Ramos (cell line): ENCODE results near the gene RBBP9.
"Not testable (repeated sequence)": the region's sequence is repeated elsewhere in the genome, so short reads cannot be mapped to it uniquely, and the experiment has no call there.

ENCODE experiments used
- in situ Hi-C: fragments of 300-500 bp; cut with MboI; formaldehyde crosslinking; loops from one replicate; pipeline ENCODE4 v1.14.3; 2022; ENCODE audit warnings: low sequenced_read_pairs; ENCODE audit not compliant: unreplicated experiment

RBBP9 gene

DNA sequence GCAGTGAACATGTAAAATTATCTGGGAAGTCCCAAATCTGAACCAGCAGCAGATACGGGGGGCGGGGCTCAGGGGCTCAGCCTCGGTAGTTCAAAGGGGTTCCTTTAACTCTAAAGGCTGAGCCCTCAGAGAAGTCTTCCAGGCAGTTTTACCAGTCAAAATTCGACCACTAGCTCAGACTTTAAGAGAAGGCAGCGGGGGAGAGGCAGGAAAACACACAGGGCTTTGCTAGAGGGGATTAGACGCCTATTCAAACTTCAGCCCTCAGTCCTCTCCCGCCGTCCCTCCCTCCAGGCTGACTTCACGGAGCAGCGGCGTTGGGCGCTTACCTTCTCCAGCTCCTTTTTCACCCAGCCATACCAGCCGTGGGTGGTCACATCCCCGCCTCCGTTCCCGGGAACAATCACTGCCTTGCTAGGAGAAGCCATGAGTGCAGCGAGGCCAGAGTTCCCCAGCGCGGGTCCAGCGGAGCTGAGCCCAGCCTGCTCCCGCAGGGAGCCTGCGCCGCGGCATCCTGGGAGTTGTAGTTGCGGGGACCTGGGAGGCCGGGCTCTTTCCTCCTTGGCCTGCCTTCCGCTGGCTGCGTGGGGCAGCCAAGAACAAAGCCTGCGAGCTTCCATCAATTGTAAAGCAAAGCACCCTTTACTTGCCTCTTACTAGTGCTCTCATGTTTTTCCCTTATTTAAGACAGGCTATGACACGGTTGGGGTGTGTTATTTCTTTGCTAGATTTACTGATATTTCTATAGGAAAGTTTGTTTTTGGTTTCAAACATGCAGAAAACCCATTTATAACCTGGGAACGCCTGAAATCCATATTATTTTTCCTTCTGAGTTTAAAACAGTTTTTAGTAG lies at the start of gene RBBP9:
RBBP9 (minus strand) TSS at position 486 of the 853 bp plus-strand sequence; CDS start at position 428, 58 bp downstream.
- in situ Hi-C loops: no loop called here

DNA sequence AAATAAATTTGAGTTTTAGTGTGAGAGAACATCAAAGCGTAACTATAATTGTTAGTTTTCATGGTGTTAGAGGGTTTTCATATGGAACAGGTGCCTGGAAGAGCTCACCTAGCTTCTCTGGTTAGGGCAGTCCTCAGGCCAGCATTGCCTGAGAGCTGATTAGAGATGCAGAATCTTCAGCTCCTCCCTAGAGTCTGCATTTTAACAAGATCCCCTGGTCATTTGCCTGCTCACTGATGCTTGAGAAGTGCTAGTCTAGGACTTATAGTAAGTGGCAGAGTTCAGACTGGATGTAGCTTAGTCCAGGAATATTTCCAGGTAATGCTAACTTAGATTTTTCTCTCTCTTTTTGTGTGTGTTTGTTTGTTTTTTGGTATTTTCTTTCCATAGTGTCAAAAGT lies 48.5 kb upstream of the RBBP9 start:
- in situ Hi-C loops: no loop called here

DNA sequence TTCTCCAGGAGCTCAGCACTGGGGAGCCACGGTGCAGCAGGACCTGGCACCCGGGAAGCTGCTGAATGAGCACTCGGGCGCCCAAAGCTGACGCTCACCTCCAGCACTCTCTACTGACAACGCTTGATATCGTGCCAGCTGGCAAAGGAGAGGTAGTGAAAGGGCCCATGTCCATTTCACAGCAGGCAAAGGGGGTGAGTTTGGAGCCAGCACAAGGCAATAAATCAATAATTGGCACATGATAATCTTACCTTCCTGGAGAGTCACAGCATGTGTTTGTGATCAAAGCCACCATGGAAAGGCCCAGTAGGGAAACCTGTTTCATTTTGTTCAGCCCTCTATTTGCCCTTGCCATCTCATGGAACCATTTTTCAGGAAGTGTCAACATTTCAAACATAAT lies 46.9 kb upstream of the RBBP9 start:
- in situ Hi-C loops: no loop called here

DNA sequence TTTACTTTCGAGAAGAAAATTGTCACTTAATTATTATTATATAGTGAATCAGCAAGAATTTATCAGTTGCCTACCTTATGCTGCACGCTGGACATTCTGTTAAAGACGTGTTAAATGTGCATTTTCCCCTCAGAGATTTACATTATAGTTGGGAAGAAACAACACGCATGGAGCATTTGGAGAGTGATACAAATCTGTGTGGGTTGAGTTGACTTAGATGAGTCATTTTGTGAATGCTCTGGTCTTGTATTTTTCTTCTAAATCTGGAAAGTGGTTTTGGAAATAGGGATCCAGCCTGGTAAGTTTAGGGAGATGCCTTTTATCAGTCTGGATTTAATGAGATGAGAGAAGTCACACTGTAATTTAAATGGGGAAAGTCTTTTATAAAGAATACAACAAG lies 46.2 kb upstream of the RBBP9 start:
- in situ Hi-C loops: no loop called here

DNA sequence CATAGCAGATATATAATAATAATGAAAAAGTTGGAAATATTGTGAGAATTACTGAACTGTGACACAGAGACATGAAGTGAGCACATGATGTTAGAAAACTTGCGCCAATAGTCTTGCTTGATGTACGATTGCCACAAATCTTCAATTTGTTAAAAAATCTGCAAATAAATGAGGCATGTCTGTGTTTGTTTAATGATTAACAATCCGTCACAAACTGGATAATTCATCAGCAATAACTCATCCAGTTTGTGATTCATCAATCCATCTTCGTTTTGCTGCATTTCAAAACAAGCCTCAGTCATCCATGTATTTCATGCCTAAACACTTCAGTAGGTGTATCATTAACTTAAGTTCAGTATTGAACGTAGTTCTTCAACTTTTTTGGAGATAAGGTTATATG lies 44.7 kb upstream of the RBBP9 start:
- in situ Hi-C loops: no loop called here

DNA sequence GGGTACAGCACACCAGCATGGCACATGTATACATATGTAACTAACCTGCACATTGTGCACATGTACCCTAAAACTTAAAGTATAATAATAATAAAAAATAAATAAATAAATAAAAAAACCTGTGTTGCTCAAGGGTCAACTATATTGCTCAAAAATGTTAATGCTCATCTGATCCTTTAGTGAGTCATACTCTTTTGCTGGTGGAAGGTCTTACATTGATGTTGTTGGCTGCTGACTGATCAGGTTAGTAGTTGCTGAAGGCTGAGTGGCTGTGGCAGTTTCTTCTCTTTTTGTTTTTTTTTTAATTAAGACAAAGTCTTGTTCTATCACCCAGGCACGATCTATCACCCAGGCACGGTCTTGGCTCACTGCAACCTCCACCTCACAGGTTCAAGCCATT lies 40.6 kb upstream of the RBBP9 start:
- in situ Hi-C loops: no loop called here

DNA sequence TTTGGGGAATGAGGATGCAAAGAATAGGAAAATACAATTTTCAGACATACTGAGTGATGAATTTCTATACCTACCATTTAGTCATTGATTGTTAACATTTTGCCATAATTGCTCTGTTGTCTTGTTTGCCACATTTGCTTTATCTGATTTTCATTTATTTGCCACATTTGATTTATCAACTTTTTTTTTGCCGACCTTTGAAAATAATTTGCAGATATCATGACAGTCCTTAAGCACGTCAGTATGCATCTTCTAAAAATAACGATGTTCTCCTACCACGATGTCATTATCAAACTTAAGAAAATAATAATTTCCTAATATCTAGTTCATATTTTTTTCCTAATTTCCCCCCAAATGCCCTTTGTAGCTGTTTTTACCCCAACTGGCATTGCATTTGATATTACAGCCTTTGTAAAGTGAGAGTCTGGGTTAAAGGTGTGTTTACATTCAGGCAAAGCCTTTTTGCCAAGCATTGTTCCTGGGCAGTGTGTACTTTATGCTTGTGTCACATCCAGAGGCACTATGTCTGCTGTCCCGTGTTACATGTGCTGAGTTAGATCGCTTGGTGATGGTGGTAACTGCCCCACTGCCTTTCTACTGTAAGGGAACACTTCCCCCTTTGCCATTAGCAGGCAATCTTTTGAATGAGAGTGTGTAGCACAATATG lies 37.1 kb upstream of the RBBP9 start:
- in situ Hi-C loops: no loop called here

DNA sequence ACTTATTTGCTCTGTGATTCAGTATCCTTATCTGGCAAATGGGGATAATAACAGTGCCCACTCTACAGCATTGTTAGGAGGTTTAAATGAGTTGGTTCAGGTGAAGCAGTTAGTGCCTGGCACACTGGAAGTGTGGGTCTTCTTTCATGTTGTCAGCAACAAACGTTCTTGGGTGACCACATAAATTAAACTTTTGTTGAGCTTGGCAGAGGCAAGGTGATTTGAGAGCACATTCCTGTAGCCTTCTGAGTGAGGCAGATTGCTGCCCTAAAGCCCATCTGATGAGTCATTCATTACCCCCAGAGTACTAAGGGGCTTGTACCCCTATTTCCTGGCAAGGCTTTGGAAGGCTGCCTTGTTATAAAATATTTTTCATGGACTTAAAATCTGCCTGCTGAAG lies 36.5 kb upstream of the RBBP9 start:
- in situ Hi-C loops: no loop called here

DNA sequence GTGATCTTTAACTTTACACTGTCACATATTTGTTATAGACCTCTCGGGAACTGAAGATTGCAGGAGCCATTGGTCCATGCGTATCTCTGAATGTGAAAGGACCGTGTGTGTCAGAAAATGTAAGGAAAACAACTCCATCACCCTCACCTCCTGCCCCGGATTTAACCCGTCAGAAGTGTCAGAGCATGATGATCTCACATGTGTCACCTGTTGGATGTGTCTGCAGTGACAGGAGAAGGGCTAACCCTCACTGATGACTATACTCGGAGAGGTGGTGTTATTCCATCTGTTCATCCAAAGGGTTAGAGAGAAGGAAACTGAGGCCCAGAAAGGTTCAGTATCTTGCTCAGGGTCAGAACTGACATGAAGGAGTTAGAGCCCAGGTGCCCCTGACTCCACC lies 35.6 kb upstream of the RBBP9 start:
- in situ Hi-C loops: no loop called here

DNA sequence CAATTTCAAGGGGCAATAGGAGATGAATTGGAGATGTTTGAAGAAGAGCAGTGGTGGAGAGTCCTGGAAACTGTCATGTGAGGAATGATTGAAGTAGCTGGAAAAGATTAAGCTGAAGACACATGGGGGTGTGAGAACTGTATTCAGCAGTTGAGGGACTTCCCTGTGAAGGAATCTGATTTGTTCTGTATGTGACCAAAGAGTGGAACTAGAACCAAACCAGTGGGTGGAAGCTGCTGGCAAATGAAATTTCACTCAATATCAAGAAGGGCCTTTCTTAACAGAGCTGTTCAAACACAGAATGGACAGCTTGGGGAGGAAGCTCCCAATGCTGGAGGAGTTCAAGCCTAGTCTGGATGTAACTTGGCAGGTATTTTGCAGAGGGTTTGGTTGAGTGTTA lies 32.0 kb upstream of the RBBP9 start:
- in situ Hi-C loops: no loop called here

DNA sequence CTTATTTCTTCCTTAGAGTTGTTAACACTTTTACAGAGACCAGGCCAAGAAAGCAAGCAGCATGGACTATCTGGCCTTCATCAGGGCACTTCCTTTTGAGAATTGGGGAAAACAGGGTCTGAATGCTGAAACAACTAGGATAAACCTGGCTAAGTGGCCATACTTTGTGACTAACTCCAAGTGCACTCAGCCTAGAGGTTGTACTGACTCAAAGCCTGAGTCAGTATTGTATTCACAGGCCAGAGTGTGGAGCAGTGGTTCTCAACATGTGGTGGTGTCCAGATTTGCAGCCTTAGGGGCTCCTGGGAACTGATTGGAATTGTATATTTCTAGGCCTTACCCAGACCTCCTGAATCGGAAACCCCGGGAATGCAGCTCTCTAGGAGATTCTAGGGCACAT lies 30.8 kb upstream of the RBBP9 start:
- in situ Hi-C loops: no loop called here

DNA sequence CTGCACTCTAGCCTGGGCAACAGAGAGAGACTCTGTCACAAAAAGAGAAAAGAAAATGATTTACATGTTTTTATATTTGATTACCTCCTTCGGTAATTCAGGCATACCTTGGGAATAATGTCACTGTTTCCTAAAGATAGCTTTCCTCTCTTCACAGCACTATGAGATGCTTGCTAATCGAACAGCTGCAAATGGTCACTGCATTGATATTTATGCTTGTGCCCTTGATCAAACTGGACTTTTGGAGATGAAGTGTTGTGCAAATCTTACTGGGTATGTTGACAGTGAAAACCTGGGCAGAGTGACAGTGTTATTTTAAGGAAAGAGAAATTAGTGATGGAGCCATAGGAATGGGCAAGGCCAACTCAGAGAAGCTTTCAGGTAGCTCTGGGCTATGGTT lies 30.3 kb upstream of the RBBP9 start:
- in situ Hi-C loops: no loop called here

DNA sequence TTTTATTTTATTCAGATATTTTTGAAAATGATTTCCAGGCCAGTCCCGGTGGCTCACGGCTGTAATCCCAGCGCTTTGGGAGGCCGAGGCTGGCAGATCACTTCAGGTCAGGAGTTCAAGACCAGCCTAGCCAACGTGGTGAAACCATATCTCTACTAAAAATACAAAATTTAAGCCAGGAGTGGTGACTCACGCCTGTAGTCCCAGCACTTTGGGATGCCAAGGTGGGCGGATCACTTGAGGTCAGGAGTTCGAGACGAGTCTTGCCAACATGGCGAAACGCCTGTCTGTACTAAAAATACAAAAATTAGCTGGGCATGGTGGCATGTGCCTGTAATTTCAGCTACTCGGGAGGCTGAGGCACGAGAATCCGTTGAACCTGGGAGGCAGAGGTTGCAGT lies 29.7 kb upstream of the RBBP9 start:
- in situ Hi-C loops: not testable (repeated sequence)

DNA sequence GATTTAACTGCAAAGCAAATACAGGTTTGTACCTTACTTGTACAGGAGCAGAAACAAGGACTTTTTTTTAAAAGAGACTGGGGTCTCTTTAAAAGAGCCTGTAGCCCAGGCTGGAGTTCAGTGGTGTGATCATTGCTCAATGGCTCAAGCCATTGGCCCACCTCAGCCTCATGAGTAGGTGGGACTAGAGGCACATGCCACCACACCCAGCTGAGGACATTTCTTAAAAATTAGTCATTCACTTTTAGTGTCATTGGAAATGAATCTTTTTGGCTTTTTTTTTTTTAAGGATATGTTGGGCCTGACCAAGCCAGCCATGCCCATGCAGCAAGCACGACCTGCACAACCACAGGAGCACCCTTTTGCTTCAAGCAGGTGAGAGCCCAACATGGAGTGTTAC lies 27.6 kb upstream of the RBBP9 start:
- in situ Hi-C loops: no loop called here

DNA sequence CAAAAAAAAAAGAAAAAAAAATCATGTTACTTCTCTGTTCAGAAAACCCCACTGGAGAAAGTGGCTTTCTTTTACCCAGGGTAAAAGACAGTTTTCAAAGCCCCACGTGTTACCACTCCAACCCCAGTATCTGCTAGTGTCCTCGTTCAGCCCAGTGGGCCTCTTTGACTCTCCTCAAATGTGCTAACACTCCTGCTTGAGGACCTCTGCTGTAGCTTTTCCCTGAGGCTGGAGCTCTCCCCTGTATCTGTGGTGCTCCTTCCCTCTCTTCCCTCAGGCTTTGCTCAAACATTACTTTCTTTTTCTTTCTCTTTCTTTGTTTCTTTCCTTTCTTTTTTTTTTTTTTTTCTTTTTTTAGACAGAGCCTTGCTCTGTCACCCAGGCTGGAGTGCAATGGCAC lies 26.0 kb upstream of the RBBP9 start:
- in situ Hi-C loops: no loop called here

DNA sequence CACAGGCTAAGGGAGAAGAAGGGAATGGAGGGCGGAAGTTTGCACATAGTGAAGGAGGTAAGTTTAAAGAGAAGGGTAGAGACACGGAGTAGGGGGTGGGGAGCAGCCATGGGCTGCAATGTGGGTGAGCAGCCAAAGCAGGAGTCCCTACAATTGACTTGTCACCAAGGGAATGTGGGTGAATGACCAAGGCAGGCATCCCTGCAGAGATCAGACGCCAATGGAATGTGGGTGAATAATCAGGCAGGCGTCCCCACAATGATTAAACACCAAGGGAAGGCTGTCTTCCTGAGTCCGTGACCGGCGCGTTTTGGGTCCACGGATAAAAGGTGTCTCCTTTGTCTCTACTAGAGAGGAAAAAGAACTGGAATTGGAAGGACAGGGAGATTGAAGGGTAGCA lies 25.0 kb upstream of the RBBP9 start:
- in situ Hi-C loops: not testable (repeated sequence)

DNA sequence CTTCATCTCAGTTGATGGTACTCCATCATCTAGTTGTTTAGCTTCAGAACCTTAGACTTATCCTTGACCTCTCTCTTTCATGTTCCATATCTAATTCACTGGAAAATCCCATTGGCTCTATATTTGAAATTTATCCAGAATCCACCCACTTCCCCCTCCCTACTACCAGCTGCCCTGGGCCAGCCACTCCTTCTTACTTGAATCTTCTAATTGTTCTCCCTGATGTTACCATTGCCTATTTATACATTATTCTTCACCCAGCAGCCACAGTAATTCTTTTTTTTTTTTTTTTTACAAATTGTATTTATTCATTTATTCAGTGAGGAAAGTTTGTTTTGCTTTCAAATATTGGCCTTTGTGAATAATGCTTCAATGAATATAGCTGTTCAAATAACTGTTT lies 18.9 kb upstream of the RBBP9 start:
- in situ Hi-C loops: no loop called here

DNA sequence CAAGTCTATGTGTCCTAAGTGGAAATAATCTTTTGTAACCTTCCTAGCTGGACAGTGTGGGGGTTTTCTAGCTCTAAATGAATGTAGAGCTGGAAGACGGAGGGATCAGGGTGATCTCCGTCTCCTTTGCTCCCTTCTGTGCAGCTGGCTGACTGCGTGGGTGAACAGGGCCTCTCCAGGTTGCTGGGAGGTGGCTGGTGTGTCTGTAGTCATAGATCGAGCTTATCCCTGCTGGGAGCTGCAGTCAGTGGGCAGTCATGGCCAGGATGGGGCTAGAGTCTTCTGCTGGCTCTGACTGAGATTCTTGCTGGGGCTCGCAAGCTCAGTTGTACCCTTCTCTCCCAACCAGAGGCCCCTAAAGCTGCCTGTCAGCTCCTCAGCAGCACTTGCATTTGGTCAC lies 17.1 kb upstream of the RBBP9 start:
- in situ Hi-C loops: no loop called here

DNA sequence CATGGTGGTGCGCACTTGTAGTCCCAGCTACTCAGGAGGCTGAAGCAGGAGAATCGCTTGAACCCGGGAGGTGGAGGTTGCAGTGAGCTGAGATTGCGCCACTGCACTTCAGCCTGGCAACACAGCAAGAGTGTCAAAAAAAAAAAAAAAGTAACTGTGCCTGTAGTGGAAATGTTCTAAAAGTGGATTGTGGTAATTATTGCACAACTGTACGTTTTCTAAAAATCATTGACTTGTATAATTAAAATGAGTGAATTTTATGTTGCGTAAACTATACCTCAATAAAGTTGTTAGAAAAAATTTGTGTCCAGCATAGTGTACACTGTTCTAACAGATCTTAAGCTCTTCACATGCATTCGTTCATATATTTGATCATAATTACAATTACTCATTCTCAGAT lies 16.2 kb upstream of the RBBP9 start:
- in situ Hi-C loops: no loop called here

DNA sequence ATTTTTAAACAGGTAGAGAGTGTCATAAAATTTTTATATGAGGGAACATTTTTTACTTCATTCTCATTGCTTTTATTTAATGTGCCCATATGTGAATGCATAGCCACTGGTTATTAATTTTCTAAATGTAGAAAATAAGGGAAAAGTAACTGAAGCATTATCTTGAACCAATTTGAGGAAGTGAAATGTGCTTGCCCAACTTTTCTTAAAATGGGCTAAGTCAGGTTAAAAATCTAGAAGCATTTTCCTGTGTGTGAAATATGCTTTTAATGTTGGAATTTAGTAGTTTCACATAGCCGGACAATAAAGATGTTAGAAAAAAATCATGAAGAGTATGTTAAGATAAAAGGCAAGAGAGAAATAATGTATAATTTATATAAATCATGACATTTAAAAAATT lies 14.5 kb upstream of the RBBP9 start:
- in situ Hi-C loops: no loop called here

DNA sequence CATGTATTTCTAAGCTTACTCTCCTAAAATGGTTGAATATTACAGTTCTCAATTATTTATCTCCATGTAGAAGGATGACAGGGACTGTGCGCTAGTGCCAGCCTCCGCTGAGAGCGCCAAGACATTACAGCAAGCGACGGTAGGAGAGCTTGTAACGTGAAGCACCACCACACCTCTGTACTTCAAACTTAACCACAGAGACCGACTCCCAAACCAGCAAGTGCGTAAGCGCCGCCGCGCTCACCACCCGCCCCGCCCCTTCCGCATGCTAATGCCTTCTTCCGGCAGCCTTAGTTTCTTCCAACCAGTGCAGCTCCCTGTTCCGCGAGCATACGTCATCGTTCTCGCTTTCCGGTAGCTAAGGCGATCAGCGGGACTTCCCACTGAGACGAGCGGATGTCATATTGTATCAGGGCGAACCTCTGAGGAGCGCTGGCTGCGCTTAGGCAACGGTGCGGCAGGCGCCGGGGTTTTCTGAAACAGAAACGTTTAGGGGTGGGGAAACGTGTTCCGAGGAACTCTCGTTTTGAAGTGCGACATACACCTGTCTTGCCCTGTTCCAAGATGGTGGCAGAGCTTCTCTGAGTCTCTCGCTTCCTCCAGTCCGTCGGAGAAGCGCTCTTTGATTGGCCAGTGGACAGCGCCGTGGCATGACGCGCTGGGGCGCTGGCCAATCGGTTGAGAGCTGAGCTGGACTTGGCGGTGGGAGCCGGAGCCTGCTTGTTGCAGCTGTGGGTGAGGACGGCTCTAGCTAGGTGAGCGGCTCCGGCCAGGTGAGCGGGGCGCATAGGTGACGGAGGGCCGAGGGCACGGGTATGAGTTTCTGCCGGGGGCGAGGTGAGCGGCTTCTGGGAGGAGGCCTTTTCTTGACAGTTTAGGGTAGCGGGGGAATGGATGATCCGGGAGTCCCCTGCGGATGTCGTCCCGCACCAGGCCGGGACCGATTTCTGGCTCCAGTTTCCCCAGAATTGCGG lies 10.5 kb upstream of the RBBP9 start, which contains the start of gene SEC23B:
SEC23B (plus strand) TSS at position 723 of the 974 bp plus-strand sequence. CDS start 2,896 bp downstream, outside the sequence.
- in situ Hi-C loops: no loop called here
